Smooth muscle cell (in vitro differentiated cells): ENCODE measurements around the gene SPINT1. TPM values are rescaled to one million over a fixed set of nuclear protein-coding genes. Genes with fewer than 3 reads are reported as not detected.

Source experiments
- DNase-seq: peaks from one replicate; lab custom pipeline; 2025; ENCODE audit not compliant: unreplicated experiment; lab: John Stamatoyannopoulos, UW
- H2AFZ ChIP-seq: fragments of 200-600 bp; sonication (generic); 2 replicates; pipeline ENCODE4 v1.6.0; 2016; ENCODE audit warnings: antibody characterized with exemption, low read depth, mild to moderate bottlenecking
- H3F3A ChIP-seq: fragments of 200-600 bp; sonication (generic); 2 replicates; pipeline ENCODE4 v1.6.0; 2017; ENCODE audit warnings: antibody characterized with exemption, low read depth
- H3K27ac ChIP-seq: fragments of 200-600 bp; sonication (generic); 2 replicates; pipeline ENCODE4 v1.5.1; 2016; ENCODE audit warnings: low read depth, mild to moderate bottlenecking
- H3K27me3 ChIP-seq: fragments of 200-600 bp; sonication (generic); 2 replicates; pipeline ENCODE4 v1.6.1; 2016; ENCODE audit warnings: low read depth, mild to moderate bottlenecking
- H3K36me3 ChIP-seq: fragments of 200-600 bp; sonication (generic); 2 replicates; pipeline ENCODE4 v1.5.1; 2016; ENCODE audit warnings: low read depth
- H3K4me1 ChIP-seq: fragments of 200-600 bp; sonication (generic); 2 replicates; pipeline ENCODE4 v1.5.1; 2016; ENCODE audit warnings: low read depth
- H3K4me2 ChIP-seq: fragments of 200-600 bp; sonication (generic); 2 replicates; pipeline ENCODE4 v1.6.0; 2016; ENCODE audit warnings: mild to moderate bottlenecking
- H3K4me3 ChIP-seq: fragments of 200-600 bp; sonication (generic); 2 replicates; pipeline ENCODE4 v1.5.1; 2016; ENCODE audit warnings: mild to moderate bottlenecking
- H3K79me2 ChIP-seq: fragments of 200-600 bp; sonication (generic); 2 replicates; pipeline ENCODE4 v1.6.0; 2016; ENCODE audit warnings: low read depth, mild to moderate bottlenecking
- H3K9ac ChIP-seq: fragments of 200-600 bp; sonication (generic); 2 replicates; pipeline ENCODE4 v1.6.0; 2016; ENCODE audit warnings: low read depth
- H3K9me3 ChIP-seq: fragments of 200-600 bp; sonication (generic); replicated peaks from 2 replicates; pipeline ENCODE4 v1.5.1; 2016; ENCODE audit warnings: low read depth
- H4K20me1 ChIP-seq: fragments of 200-600 bp; sonication (generic); 2 replicates; pipeline ENCODE4 v1.6.0; 2016; ENCODE audit warnings: low read depth
- WGBS: methylation state at CpG from one replicate; pipeline ENCODE4 v1.1.7; 2016; ENCODE audit warnings: low lambda C conversion rate; 5-methylcytosine and 5-hydroxymethylcytosine counted together
- polyA plus RNA-seq: library from polyadenylated mRNA; unstranded; fragments of >200 nt; fragmentation: Nextera tagmentation; extraction: Ambion mirVana; gene quantifications from 2 replicates; pipeline ENCODE4 v1.2.1, GENCODE V29; 2016
- total RNA-seq: library from RNA; depleted of rRNA; stranded (reverse); fragments of >200 nt; gene quantifications from 2 replicates; pipeline ENCODE4 v1.2.3, GENCODE V29; 2014
- TF ChIP-seq, protein P1 (sequence below): fragments of 200-600 bp; sonication (generic); IDR thresholded peaks from 2 replicates; pipeline ENCODE4 v1.5.1; 2017; ENCODE audit warnings: borderline replicate concordance, mild to moderate bottlenecking, antibody characterized with exemption; ENCODE audit not compliant: insufficient read depth, poor library complexity, severe bottlenecking

The SPINT1 gene
- total and polyA plus RNA-seq, 2 experiments from 2014 or later = 50.2 to 76.5 TPM

GRCh38 chr15:40855706-40856234 is 11.9 kb downstream of the SPINT1 start:
- WGBS = 93% methylated on average over 13 of the region's 13 CpGs
- TF ChIP-seq, protein P1, sequence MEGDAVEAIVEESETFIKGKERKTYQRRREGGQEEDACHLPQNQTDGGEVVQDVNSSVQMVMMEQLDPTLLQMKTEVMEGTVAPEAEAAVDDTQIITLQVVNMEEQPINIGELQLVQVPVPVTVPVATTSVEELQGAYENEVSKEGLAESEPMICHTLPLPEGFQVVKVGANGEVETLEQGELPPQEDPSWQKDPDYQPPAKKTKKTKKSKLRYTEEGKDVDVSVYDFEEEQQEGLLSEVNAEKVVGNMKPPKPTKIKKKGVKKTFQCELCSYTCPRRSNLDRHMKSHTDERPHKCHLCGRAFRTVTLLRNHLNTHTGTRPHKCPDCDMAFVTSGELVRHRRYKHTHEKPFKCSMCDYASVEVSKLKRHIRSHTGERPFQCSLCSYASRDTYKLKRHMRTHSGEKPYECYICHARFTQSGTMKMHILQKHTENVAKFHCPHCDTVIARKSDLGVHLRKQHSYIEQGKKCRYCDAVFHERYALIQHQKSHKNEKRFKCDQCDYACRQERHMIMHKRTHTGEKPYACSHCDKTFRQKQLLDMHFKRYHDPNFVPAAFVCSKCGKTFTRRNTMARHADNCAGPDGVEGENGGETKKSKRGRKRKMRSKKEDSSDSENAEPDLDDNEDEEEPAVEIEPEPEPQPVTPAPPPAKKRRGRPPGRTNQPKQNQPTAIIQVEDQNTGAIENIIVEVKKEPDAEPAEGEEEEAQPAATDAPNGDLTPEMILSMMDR = no peak
- H3F3A ChIP-seq = no peaks in the 10 kb centered on the region

DNA sequence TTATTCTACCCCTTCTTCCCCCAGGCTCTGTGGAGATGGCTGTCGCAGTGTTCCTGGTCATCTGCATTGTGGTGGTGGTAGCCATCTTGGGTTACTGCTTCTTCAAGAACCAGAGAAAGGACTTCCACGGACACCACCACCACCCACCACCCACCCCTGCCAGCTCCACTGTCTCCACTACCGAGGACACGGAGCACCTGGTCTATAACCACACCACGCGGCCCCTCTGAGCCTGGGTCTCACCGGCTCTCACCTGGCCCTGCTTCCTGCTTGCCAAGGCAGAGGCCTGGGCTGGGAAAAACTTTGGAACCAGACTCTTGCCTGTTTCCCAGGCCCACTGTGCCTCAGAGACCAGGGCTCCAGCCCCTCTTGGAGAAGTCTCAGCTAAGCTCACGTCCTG is 12.9 kb downstream of the SPINT1 start:
- TF ChIP-seq, protein P1 = no peak
- no peak overlapping the region for H3K9ac ChIP-seq
- no peaks in the 10 kb centered on the region for H3K9me3 ChIP-seq
- H3K4me2 ChIP-seq = no peak overlapping the region
- H3K27me3 ChIP-seq = no peaks in the 10 kb centered on the region
- H3K27ac ChIP-seq = peak overlapping the region; percentile 66
- no peaks in the 10 kb centered on the region for H3K79me2 ChIP-seq
- H3F3A ChIP-seq = no peaks in the 10 kb centered on the region
- no peaks in the 10 kb centered on the region for H3K36me3 ChIP-seq
- no peaks in the 10 kb centered on the region for H4K20me1 ChIP-seq
- no peak overlapping the region for H2AFZ ChIP-seq
- H3K4me3 ChIP-seq = no peak overlapping the region
- WGBS = 93% methylated on average over 8 of the region's 8 CpGs
- no peaks in the 10 kb centered on the region for H3K4me1 ChIP-seq
- no peak for DNase-seq

More at GRCh38 chr15:40855706-40856234, 11.9 kb downstream of the SPINT1 start:
- Histone ChIP-seq H3K27ac (no peak overlapping the region), H3K4me2 (no peak overlapping the region), H3K4me1 (no peaks in the 10 kb centered on the region), H3K27me3 (no peaks in the 10 kb centered on the region), H3K36me3 (no peaks in the 10 kb centered on the region), H4K20me1 (no peaks in the 10 kb centered on the region), H3K9me3 (no peaks in the 10 kb centered on the region), H3K79me2 (no peaks in the 10 kb centered on the region), H3K9ac (no peak overlapping the region), H3K4me3 (no peak overlapping the region), H2AFZ (no peak overlapping the region)
- no peak for DNase-seq

DNA sequence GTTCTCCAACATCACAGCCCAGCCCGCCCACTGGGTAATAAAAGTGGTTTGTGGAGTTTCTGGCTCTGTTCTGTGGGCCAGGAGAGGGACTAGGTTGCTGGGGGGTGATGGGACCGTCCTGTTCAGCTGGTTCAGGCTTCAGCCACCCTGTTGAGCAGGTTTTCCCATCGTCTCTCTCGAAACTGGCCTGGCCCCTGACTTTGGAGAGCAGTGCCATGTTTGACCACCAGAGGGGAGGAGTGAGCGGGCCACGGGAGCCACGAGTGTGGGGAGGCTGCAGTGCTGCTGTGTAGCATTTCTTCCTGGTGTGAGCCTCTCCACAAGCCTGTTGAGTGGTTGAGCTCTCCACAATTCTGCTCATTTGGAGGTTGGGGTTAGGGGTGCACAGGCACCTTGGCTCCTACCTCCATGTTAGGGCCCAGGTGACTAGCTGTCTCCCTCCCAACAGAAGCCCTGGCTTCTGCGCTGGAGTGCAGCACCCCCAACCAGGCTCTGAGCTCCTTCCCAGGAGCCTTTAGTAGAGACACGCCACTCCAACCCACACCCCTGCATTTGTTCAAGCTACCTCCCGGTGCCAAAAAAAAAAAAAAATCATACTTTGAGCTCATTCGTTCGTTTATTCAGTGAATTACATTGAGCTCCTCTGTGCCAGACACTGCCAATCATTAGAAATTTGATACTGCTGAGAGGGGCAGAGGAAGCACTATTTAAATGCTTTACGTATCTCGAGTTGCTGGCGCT is 13.9 kb downstream of the SPINT1 start:
- Histone ChIP-seq H3K9ac (no peak overlapping the region), H3K4me3 (no peak overlapping the region), H3K4me1 (no peaks in the 10 kb centered on the region), H2AFZ (no peak overlapping the region), H3K36me3 (no peaks in the 10 kb centered on the region), H3K9me3 (no peaks in the 10 kb centered on the region), H4K20me1 (no peaks in the 10 kb centered on the region), H3K27me3 (no peaks in the 10 kb centered on the region), H3K79me2 (no peaks in the 10 kb centered on the region), H3K27ac (peak overlapping the region; percentile 66), H3F3A (no peaks in the 10 kb centered on the region), H3K4me2 (no peak overlapping the region)
- TF ChIP-seq, protein P1 = peak; percentile 94
- WGBS = 49% methylated on average over 15 of the region's 15 CpGs
- DNase-seq = peak; percentile 61
